ENCODE data around the gene ERICH2.

ERICH2 gene

GRCh38 chr2:170843656-170844055, 73.5 kb downstream of the ERICH2 start:
- no peak for DNase-seq

- DNase-seq: no peak
These were observed 75.2 kb downstream of the ERICH2 start for GRCh38 chr2:170845343-170845742.

- no peak for DNase-seq
These were observed 76.1 kb downstream of the ERICH2 start for GRCh38 chr2:170846314-170846713.

GRCh38 chr2:170847716-170848115, 77.5 kb downstream of the ERICH2 start:
- DNase-seq: no peak
